Uterus (tissue), 2 donors: ENCODE measurements around the gene DBF4.

Experiments
- CTCF ChIP-seq, 4 experiments: fragments of 200-600 bp in 2 of 4; fragments of 450-650 bp in 2 of 4; sonication (generic) in 2 of 4; IDR thresholded peaks; one replicate each; pipeline ENCODE4 v1.5.1; 2016 to 2019; ENCODE audit warnings: antibody characterized with exemption in 4 of 4, mild to moderate bottlenecking in 2 of 4, moderate library complexity in 1 of 4
- POLR2A ChIP-seq, 2 donors: fragments of 450-650 bp; IDR thresholded peaks; one replicate each; pipeline ENCODE4 v1.6.1; 2016; ENCODE audit warnings: antibody characterized with exemption in 2 of 2, mild to moderate bottlenecking in 1 of 2, moderate library complexity in 1 of 2

- TF ChIP-seq CTCF (IDR thresholded peaks at IDR 0.05) (no peak), POLR2A (IDR thresholded peaks at IDR 0.05) (no peak)
These were observed 22.9 kb upstream of the DBF4 start for GRCh38 chr7:87853237-87853864.
